ENCODE results near the gene FRMD4A. TPM values are rescaled to one million over a fixed set of nuclear protein-coding genes. Genes with fewer than 3 reads are reported as not detected.
"Not testable (repeated sequence)": the region's sequence is repeated elsewhere in the genome, so short reads cannot be mapped to it uniquely, and the experiment has no call there.

FRMD4A gene
- total RNA-seq, 1 experiment from 2014 or later: 7.0 TPM

DNA sequence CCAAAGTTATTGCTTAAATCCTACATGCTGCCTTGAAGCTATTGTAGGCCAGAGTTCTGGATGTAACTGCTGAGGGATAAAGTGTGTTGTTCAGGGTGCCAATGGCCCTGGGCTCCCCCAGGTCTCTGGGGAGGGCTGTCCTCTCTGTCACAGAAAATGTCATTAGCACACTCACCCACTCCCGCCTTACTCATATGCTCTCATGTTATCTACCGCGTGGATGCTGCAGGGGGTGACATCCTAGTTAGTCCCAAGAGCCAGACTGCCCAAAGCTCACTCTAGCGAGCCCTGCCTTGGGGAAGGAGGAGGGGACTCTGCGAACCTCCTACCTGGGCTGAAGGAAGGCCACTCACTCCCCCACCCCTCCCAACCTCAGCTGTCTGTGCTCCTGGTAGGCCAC lies 122.5 kb downstream of the FRMD4A start:
- H3K27ac Mint-ChIP-seq (ENCODE audit: unreplicated experiment): no peak overlapping the region
- no peaks in the 10 kb centered on the region for H3K4me1 Mint-ChIP-seq (ENCODE audit: low read depth, unreplicated experiment)
- no peak for DNase-seq
- TF ChIP-seq, protein P1, sequence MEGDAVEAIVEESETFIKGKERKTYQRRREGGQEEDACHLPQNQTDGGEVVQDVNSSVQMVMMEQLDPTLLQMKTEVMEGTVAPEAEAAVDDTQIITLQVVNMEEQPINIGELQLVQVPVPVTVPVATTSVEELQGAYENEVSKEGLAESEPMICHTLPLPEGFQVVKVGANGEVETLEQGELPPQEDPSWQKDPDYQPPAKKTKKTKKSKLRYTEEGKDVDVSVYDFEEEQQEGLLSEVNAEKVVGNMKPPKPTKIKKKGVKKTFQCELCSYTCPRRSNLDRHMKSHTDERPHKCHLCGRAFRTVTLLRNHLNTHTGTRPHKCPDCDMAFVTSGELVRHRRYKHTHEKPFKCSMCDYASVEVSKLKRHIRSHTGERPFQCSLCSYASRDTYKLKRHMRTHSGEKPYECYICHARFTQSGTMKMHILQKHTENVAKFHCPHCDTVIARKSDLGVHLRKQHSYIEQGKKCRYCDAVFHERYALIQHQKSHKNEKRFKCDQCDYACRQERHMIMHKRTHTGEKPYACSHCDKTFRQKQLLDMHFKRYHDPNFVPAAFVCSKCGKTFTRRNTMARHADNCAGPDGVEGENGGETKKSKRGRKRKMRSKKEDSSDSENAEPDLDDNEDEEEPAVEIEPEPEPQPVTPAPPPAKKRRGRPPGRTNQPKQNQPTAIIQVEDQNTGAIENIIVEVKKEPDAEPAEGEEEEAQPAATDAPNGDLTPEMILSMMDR (IDR thresholded peaks at IDR 0.05; ENCODE audit: unreplicated experiment): no peak
- CTCF ChIA-PET: interaction anchor here (0.7 to 1.1 kb wide), 2 partner anchors 9 to 260 kb away, joined by 3 read pairs; no protein-coding TSS in a partner anchor
- no peaks in the 10 kb centered on the region for H3K9me3 Mint-ChIP-seq (ENCODE audit: low read depth, unreplicated experiment)
- intact Hi-C loops (cut with micrococcal nuclease; ENCODE audit: unreplicated experiment): no loop called here
- no TSS peak for BruUV-seq (replicated peaks)
- H3K27me3 Mint-ChIP-seq (ENCODE audit: unreplicated experiment): peaks cover 33% of the 10 kb centered on the region
- H3K4me3 Mint-ChIP-seq (ENCODE audit: low read depth, unreplicated experiment): no peak overlapping the region
- H3K36me3 Mint-ChIP-seq (ENCODE audit: insufficient read depth, unreplicated experiment): no peaks in the 10 kb centered on the region

DNA sequence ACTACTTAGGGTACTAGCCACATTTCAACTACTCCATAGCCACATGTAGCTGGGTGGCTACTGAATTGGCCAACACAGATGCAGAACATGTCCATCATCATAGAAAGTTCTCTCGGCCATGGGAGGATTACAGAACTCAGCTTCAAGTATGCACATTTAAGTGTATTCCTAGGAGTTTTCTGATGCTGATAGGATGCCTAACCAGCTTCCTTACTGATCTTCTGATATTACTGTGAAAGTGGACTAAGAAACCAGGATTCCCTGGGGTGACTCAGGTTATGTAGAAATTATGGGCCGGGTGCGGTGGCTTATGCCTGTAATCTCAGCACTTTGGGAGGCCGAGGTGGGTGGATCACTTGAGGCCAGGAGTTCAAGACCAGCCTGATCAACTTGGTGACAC lies 125.5 kb downstream of the FRMD4A start:
- H3K36me3 Mint-ChIP-seq (ENCODE audit: insufficient read depth, unreplicated experiment): no peaks in the 10 kb centered on the region
- TF ChIP-seq, protein P1 (IDR thresholded peaks at IDR 0.05; ENCODE audit: unreplicated experiment): no peak
- no peaks in the 10 kb centered on the region for H3K9me3 Mint-ChIP-seq (ENCODE audit: low read depth, unreplicated experiment)
- no peak overlapping the region for H3K4me3 Mint-ChIP-seq (ENCODE audit: low read depth, unreplicated experiment)
- CTCF ChIA-PET: no interaction called here
- intact Hi-C loops (cut with micrococcal nuclease; ENCODE audit: unreplicated experiment): no loop called here
- no peak overlapping the region for H3K27ac Mint-ChIP-seq (ENCODE audit: unreplicated experiment)
- no peak for DNase-seq
- H3K4me1 Mint-ChIP-seq (ENCODE audit: low read depth, unreplicated experiment): no peaks in the 10 kb centered on the region
- peaks cover 38% of the 10 kb centered on the region for H3K27me3 Mint-ChIP-seq (ENCODE audit: unreplicated experiment)
- no TSS peak for BruUV-seq (replicated peaks)

DNA sequence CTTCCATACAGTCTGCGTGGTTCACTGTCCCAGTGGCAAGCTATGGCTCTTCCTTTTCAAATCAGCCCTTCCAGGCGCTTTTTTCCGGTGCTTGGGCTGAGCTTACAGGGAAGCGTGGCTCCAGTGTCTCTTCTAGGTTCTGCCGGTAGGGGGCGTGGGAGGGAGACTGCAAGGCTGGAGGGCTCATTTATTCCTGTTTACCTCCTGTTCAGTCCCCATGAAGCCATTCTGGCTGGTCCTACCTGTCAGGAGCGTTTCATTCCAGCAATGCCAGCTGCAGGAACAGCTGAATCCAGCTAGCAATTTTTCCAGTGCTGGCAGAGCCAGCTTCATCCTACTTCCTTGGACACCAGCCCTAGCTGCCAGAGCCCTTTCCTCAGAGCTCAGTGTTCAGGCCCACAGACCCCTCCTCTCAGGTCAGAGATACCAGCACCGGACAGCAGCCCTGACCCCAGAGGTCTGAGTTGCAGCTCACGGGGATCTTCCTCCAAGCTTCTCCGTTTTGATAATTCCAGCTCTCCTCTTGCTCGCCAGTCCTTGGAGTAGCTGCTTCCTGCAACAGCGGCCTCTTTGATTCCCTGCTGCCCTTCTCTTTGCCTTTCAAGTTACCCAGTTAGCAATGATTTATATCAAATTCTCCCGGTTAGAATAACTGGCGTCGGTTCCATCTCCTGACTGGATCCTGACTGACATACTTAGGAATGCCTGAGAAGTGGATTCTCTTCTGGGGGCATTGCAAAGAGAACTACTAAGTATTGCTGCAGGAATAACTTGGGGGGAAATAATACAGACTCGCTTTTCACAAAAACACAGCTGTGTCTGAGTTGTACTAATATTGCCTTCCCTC lies 129.8 kb downstream of the FRMD4A start:
- peaks cover 50% of the 10 kb centered on the region for H3K27me3 Mint-ChIP-seq (ENCODE audit: unreplicated experiment)
- H3K4me3 Mint-ChIP-seq (ENCODE audit: low read depth, unreplicated experiment): no peak overlapping the region
- no peaks in the 10 kb centered on the region for H3K9me3 Mint-ChIP-seq (ENCODE audit: low read depth, unreplicated experiment)
- H3K4me1 Mint-ChIP-seq (ENCODE audit: low read depth, unreplicated experiment): no peaks in the 10 kb centered on the region
- H3K36me3 Mint-ChIP-seq (ENCODE audit: insufficient read depth, unreplicated experiment): no peaks in the 10 kb centered on the region
- no peak overlapping the region for H3K27ac Mint-ChIP-seq (ENCODE audit: unreplicated experiment)
- intact Hi-C loops (cut with micrococcal nuclease; ENCODE audit: unreplicated experiment): no loop called here
- TF ChIP-seq, protein P1 (IDR thresholded peaks at IDR 0.05; ENCODE audit: unreplicated experiment): peak; percentile 37
- CTCF ChIA-PET: interaction anchor here (0.7 kb wide), 1 partner anchor 277 kb away, joined by 3 read pairs; no protein-coding TSS in a partner anchor
- no TSS peak for BruUV-seq (replicated peaks)
- DNase-seq: peak; percentile 37

DNA sequence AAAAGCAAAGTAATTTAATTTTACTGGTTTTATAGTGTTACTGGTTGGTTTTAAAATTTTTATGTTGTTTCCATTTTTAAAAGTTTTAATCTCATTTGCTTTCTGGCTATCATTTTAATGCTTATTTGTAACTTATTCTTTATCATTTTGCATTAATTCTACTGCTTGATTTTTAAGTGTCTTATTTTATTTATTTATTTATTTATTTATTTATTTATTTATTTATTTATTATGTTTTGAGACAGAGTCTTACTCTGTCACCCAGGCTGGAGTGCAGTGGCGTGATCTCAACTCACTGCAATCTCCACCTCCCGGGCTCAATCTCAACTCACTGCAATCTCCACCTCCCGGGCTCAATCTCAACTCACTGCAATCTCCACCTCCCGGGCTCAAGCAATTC lies 131.6 kb downstream of the FRMD4A start:
- H3K4me1 Mint-ChIP-seq (ENCODE audit: low read depth, unreplicated experiment); H3K4me3 Mint-ChIP-seq (ENCODE audit: low read depth, unreplicated experiment); H3K27ac Mint-ChIP-seq (ENCODE audit: unreplicated experiment); H3K36me3 Mint-ChIP-seq (ENCODE audit: insufficient read depth, unreplicated experiment); H3K9me3 Mint-ChIP-seq (ENCODE audit: low read depth, unreplicated experiment); DNase-seq; BruUV-seq (replicated peaks); intact Hi-C loops (cut with micrococcal nuclease; ENCODE audit: unreplicated experiment): not testable (repeated sequence)
- CTCF ChIA-PET: interaction anchor here (0.6 kb wide), 1 partner anchor 10 kb away, joined by 3 read pairs; no protein-coding TSS in a partner anchor
- peaks cover 68% of the 10 kb centered on the region for H3K27me3 Mint-ChIP-seq (ENCODE audit: unreplicated experiment)

DNA sequence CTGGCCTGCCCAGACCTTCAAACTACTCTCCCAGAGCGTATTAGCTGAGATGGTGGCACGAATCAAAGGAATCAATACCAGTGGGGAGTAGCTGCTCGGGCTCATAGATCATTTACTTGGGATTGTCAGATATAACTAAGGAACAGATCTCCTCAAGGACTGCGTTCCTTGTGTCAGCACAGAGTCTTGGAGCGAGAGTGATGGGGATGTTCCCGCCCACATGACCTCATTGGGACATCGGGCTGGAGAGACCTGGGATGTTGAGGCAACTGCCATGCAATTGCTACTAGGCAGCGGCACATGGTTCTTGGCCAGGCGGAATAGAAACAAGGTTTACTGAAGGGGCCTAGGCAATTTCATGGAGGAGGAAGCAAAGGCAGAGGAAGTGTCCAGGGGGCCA lies 132.6 kb downstream of the FRMD4A start:
- H3K36me3 Mint-ChIP-seq (ENCODE audit: insufficient read depth, unreplicated experiment): no peaks in the 10 kb centered on the region
- no peaks in the 10 kb centered on the region for H3K9me3 Mint-ChIP-seq (ENCODE audit: low read depth, unreplicated experiment)
- no TSS peak for BruUV-seq (replicated peaks)
- DNase-seq: no peak
- H3K4me3 Mint-ChIP-seq (ENCODE audit: low read depth, unreplicated experiment): no peak overlapping the region
- intact Hi-C loops (cut with micrococcal nuclease; ENCODE audit: unreplicated experiment): loop anchor here (1.0 kb wide), 1 partner anchor 280 kb away; no protein-coding TSS in a partner anchor
- CTCF ChIA-PET: no interaction called here
- no peaks in the 10 kb centered on the region for H3K4me1 Mint-ChIP-seq (ENCODE audit: low read depth, unreplicated experiment)
- peaks cover 78% of the 10 kb centered on the region for H3K27me3 Mint-ChIP-seq (ENCODE audit: unreplicated experiment)
- TF ChIP-seq, protein P1 (IDR thresholded peaks at IDR 0.05; ENCODE audit: unreplicated experiment): no peak
- H3K27ac Mint-ChIP-seq (ENCODE audit: unreplicated experiment): no peak overlapping the region
